ENCODE results near the gene AUP1. TPM values are rescaled to one million over a fixed set of nuclear protein-coding genes. Genes with fewer than 3 reads are reported as not detected.

AUP1 gene
- polyA plus RNA-seq, 3 donors = 130 to 385 (median 149) TPM

- H3K27me3 Mint-ChIP-seq (ENCODE audit: low read depth in 3 of 3) = peaks cover 0 to 4% (median 0%) of the 10 kb centered on the region in 3 donors
- H3K4me3 ChIP-seq (replicated peaks in 1 of 3; ENCODE audit: low read depth in 2 of 3, low read length in 3 of 3) = no peak overlapping the region
- intact Hi-C loops (cut with micrococcal nuclease) = loop anchor here in 1 of 2 donors (10.0 kb wide), 1 partner anchor 53 kb away; no protein-coding TSS in a partner anchor
These were observed 2.7 kb upstream of the AUP1 start for GRCh38 chr2:74532222-74532621.

GRCh38 chr2:74531666-74532065, 2.2 kb upstream of the AUP1 start:
- no peak overlapping the region for H2AFZ ChIP-seq (ENCODE audit: insufficient read depth, low read depth, low read length, poor library complexity, severe bottlenecking)
- peaks cover 29% of the 10 kb centered on the region for H3K79me2 ChIP-seq (ENCODE audit: insufficient read depth, low read length)
- Mint-ChIP-seq H3K27ac (peak overlapping the region in 1 of 7 donors; percentile 46), H3K4me3 (no peak overlapping the region), H3K27me3 (ENCODE audit: low read depth in 3 of 3) (peaks cover 0 to 4% (median 0%) of the 10 kb centered on the region in 3 donors), H3K9me3 (peaks cover 0 to 2% (median 0%) of the 10 kb centered on the region in 7 donors), H3K36me3 (peaks cover 36 to 39% of the 10 kb centered on the region in 2 donors), H3K4me1 (peaks cover 34% of the 10 kb centered on the region)
- no peak for DNase-seq
- 63% methylated on average over 4 of the region's 7 CpGs for WGBS (ENCODE audit: insufficient coverage)
- no peak overlapping the region for H3K4me3 ChIP-seq (replicated peaks in 1 of 3; ENCODE audit: low read depth in 2 of 3, low read length in 3 of 3)
- intact Hi-C loops (cut with micrococcal nuclease) = loop anchor here in 1 of 2 donors (10.0 kb wide), 1 partner anchor 53 kb away; no protein-coding TSS in a partner anchor
- TF ChIP-seq CTCF (IDR thresholded peaks at IDR 0.05) = no peak
- H3K27me3 ChIP-seq (ENCODE audit: control insufficient read depth in 2 of 2, insufficient read depth in 2 of 2, low read length in 2 of 2) = no peaks in the 10 kb centered on the region
- H3K9ac ChIP-seq (ENCODE audit: insufficient read depth, low read length, poor library complexity, severe bottlenecking) = no peak overlapping the region
- H3K36me3 ChIP-seq (replicated peaks in 1 of 2; ENCODE audit: control insufficient read depth in 1 of 2, insufficient read depth in 2 of 2, low read length in 2 of 2) = peaks cover 21 to 34% of the 10 kb centered on the region in 2 donors
- no peaks in the 10 kb centered on the region for H3K9me3 ChIP-seq (replicated peaks in 1 of 2; ENCODE audit: control insufficient read depth in 1 of 2, insufficient read depth in 1 of 2, low read length in 2 of 2)
- no peak overlapping the region for H3K4me2 ChIP-seq (replicated peaks; ENCODE audit: extremely low read depth, low read length, poor library complexity, severe bottlenecking)
- peaks cover 25 to 38% of the 10 kb centered on the region in 2 donors for H3K4me1 ChIP-seq (ENCODE audit: control insufficient read depth in 1 of 2, insufficient read depth in 2 of 2, low read length in 2 of 2)
- H4K20me1 ChIP-seq (ENCODE audit: insufficient read depth, low read length) = peaks cover 23% of the 10 kb centered on the region
- no peak overlapping the region for H3K27ac ChIP-seq (ENCODE audit: low read depth in 1 of 2, low read length in 2 of 2)

More at GRCh38 chr2:74532222-74532621, 2.7 kb upstream of the AUP1 start:
- no peaks in the 10 kb centered on the region for H3K9me3 Mint-ChIP-seq
- H3K36me3 Mint-ChIP-seq = peaks cover 30 to 33% of the 10 kb centered on the region in 2 donors
- H3K4me1 ChIP-seq (ENCODE audit: control insufficient read depth in 1 of 2, insufficient read depth in 2 of 2, low read length in 2 of 2) = peaks cover 23 to 33% of the 10 kb centered on the region in 2 donors
- peak in 1 of 3 donors; percentile 41 for DNase-seq
- H3K9me3 ChIP-seq (replicated peaks in 1 of 2; ENCODE audit: control insufficient read depth in 1 of 2, insufficient read depth in 1 of 2, low read length in 2 of 2) = no peaks in the 10 kb centered on the region
- no peak overlapping the region for H3K4me3 Mint-ChIP-seq
- H3K27ac Mint-ChIP-seq = no peak overlapping the region
- H3K79me2 ChIP-seq (ENCODE audit: insufficient read depth, low read length) = peaks cover 29% of the 10 kb centered on the region
- H3K4me1 Mint-ChIP-seq = peaks cover 31% of the 10 kb centered on the region
- H4K20me1 ChIP-seq (ENCODE audit: insufficient read depth, low read length) = peaks cover 17% of the 10 kb centered on the region
- H3K36me3 ChIP-seq (replicated peaks in 1 of 2; ENCODE audit: control insufficient read depth in 1 of 2, insufficient read depth in 2 of 2, low read length in 2 of 2) = peaks cover 15 to 29% of the 10 kb centered on the region in 2 donors
- no peaks in the 10 kb centered on the region for H3K27me3 ChIP-seq (ENCODE audit: control insufficient read depth in 2 of 2, insufficient read depth in 2 of 2, low read length in 2 of 2)
- peak; percentile 28 for TF ChIP-seq CTCF (IDR thresholded peaks at IDR 0.05)
- no peak overlapping the region for H3K9ac ChIP-seq (ENCODE audit: insufficient read depth, low read length, poor library complexity, severe bottlenecking)
- H3K27ac ChIP-seq (ENCODE audit: low read depth in 1 of 2, low read length in 2 of 2) = no peak overlapping the region
- no peak overlapping the region for H3K4me2 ChIP-seq (replicated peaks; ENCODE audit: extremely low read depth, low read length, poor library complexity, severe bottlenecking)
- no peak overlapping the region for H2AFZ ChIP-seq (ENCODE audit: insufficient read depth, low read depth, low read length, poor library complexity, severe bottlenecking)
